Activated CD8-positive, alpha-beta memory T cell treated with anti-CD3 and anti-CD28 coated beads for 1 hour (primary cell): ENCODE measurements around the gene TFAP2B.

Experiments
- DNase-seq, 2 donors: peaks; one replicate each; pipeline ENCODE4 v3.0.0-alpha.2; 2020; ENCODE audit warnings: low read depth in 1 of 2; ENCODE audit errors: extremely low read depth in 1 of 2

The TFAP2B gene

GRCh38 chr6:50824552-50824951, 5.9 kb downstream of the TFAP2B start:
- DNase-seq = no peak

GRCh38 chr6:50825375-50826036, 6.8 kb downstream of the TFAP2B start:
- no peak for DNase-seq

- DNase-seq = no peak
Observed at GRCh38 chr6:50826037-50826761, 7.5 kb downstream of the TFAP2B start.

- DNase-seq = no peak
Observed at GRCh38 chr6:50826803-50827202, 8.1 kb downstream of the TFAP2B start.

DNA sequence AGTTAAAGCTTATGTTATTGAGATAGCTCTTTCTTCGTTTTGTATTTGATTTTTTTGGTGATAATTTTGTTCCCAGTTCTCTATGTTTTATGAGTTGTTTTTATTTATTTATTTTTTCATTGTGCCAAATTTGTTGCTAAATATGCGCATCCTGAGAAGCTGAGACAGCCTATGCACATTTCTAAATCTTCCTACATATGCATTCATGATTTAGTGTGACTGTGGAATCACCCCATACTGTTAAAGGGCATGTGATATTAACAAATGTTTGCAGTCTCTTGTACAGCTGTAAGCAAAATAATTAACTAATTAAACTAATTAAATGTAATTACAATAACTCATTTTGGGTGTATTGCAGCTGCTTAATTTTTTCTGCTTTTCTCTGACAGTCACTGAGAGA, 10.4 kb downstream of the TFAP2B start:
- DNase-seq = no peak

GRCh38 chr6:50829898-50830444, 11.3 kb downstream of the TFAP2B start:
- no peak for DNase-seq

DNA sequence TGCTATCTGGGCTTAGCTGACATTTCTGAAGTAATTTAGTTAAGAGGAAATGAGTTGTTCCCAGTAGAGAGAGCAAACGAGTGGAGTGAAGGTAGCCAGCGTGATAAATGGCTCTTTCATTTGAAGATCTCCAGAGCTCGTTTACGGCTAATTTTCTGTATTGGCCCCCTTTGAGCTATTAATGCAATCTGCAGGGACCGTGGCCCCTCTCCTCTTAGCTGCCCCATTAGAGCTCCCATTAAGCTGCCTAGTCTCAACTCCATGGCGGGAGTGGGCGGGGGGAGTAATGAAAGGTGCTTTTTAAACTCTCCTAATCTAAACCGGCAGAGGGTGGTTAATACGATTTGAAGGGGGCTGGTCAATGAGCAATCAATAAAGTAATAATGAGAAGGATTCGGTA, 12.5 kb downstream of the TFAP2B start:
- DNase-seq = no peak

- no peak for DNase-seq
Observed at GRCh38 chr6:50832912-50833311, 14.2 kb downstream of the TFAP2B start.

- no peak for DNase-seq
Observed at GRCh38 chr6:50834929-50835410, 16.3 kb downstream of the TFAP2B start.

DNA sequence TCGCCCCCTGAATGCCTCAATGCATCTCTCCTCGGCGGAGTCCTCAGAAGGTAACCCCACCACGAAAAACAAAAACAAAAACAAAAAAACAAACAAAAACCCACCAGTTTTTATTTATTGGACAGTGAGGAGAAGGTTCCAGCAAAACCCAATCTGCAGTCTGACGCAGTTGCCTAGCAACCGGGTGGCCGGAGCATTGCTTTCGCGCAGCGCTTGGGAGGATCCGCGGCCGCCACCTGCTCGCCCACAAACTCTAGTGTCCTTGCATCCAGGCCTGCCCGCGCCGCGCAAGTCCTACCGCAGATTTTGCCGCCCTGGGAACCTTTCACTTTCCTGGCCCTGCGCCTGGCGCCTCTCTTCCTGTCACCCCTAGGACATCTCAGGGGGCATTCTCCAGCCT, 17.6 kb downstream of the TFAP2B start:
- DNase-seq = no peak

- no peak for DNase-seq
Observed at GRCh38 chr6:50837589-50838445, 19.1 kb downstream of the TFAP2B start.

- DNase-seq = no peak
Observed at GRCh38 chr6:50840112-50840810, 21.6 kb downstream of the TFAP2B start.

- no peak for DNase-seq
Observed at GRCh38 chr6:50840811-50841192, 22.1 kb downstream of the TFAP2B start.

- DNase-seq = no peak
Observed at GRCh38 chr6:50842446-50842845, 23.8 kb downstream of the TFAP2B start.

DNA sequence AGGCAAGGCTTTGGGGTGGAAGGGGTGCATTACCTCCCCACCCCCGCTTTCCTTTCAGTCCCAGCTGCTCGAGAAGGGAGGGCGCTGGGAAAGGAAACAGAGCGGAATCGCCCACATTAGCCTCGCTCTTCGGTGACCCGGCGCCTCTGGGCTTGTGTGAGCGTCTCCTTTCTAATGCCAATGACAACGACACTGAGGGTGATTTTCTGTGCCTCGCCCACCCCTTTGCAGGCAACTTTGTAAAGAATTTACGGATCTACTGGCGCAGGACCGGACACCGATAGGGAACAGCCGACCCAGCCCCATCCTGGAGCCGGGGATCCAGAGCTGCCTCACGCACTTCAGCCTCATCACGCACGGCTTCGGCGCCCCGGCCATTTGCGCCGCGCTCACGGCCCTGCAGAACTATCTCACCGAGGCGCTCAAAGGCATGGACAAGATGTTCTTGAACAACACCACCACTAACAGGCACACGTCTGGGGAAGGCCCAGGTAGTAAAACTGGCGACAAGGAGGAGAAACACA, 24.3 kb downstream of the TFAP2B start:
- no peak for DNase-seq

DNA sequence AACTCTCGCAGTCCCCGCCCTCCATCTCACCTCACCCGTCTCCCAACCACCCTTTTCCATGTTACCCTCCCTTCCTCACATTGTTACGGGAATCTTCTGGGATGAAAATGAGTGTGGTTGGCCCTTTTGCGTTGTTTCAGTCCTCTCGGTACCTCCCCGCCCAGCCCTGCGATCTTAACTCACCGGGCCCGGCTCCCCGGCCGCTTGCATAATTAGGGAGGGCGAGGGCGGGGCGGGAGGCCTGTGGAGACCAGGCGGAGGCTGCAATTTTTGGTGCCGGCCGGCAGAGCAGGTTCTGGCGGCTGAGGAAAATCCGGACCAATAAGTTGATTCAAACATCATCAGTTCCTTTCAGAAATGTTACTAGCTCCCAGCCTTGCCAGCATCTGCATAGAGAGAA, 25.2 kb downstream of the TFAP2B start:
- no peak for DNase-seq

GRCh38 chr6:50845499-50846143, 26.9 kb downstream of the TFAP2B start:
- no peak for DNase-seq

GRCh38 chr6:50846144-50846851, 27.6 kb downstream of the TFAP2B start:
- DNase-seq = no peak

- DNase-seq = no peak
Observed at GRCh38 chr6:50846852-50847155, 28.1 kb downstream of the TFAP2B start.
